ENCODE data around the gene DHRS7.

Gene DHRS7, protein sequence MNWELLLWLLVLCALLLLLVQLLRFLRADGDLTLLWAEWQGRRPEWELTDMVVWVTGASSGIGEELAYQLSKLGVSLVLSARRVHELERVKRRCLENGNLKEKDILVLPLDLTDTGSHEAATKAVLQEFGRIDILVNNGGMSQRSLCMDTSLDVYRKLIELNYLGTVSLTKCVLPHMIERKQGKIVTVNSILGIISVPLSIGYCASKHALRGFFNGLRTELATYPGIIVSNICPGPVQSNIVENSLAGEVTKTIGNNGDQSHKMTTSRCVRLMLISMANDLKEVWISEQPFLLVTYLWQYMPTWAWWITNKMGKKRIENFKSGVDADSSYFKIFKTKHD

DNA sequence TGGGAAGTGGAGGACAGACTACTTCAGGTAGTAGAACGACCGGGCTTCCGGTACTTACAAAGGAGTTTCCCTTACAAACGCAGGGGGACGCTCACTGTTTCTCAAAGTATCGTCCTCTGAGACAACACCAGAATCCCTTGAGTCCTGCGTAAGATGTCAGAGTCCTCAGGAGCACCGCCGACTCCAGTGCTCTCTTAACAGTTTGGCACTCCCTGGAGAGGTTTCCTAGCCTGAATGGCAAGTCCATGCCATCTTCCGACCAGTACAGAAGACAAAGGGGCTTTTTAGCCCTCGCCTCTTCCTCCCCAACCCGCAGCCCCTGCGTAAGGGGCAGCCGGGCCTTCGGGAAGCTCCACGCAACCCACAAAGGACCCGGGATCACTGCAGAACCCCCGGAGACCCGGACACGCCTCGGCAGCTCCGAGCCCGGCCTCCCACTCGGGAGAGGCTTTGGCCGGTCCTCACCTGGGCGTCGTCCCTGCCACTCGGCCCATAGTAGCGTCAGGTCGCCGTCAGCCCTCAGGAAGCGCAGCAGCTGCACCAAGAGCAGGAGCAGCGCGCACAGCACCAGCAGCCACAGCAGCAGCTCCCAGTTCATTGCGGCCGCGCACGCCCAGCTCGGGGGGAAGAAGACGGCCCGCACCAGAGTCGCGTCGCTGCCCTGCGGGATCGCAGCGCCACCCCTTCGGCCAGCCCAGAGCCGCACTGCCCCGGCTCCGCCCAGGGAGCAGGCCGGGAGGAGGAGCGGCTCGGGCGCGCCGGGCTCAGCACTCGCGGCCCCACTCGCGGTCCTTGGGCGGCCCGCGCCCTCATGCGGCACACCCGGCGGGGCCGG, at the start of gene DHRS7:
Gene DHRS7, minus strand, starts transcription at position 687 of the 835 bp plus-strand sequence. Its CDS starts 89 bp downstream, at position 598.
- DNase-seq, result peak; percentile 65 to 86

DNA sequence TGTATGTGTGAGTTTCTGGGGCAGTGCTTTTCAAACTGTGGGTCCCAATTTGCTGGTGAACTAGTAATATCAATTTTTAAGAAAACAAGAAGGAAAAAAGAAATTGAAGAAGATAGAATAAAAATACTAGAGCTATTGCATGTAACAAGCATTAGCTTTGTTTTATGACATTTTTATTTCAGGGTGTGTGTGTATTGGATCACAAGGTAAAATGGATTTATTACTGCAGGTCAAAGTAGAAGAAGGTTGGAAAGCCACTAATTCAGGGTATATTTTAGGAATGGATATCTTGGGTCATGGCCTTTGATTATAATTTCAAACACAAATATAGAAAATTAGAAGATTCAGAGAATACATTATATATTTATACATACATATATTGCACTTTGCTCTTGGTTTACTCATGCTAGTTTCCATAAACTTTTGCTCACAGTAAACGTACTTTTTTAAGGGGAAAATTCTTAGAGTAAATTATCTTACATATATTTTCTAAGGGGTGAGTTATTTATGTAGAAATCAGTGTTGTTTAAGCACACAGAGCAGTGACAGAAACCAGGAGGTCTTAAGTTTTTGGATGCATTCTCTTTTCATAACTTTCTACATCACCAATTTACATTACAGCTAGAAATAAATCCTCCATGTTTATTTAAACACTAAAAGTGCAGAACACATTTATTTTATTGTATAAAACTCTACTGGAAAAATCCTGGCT, 49.4 kb upstream of the DHRS7 start:
- no peak for DNase-seq

DNA sequence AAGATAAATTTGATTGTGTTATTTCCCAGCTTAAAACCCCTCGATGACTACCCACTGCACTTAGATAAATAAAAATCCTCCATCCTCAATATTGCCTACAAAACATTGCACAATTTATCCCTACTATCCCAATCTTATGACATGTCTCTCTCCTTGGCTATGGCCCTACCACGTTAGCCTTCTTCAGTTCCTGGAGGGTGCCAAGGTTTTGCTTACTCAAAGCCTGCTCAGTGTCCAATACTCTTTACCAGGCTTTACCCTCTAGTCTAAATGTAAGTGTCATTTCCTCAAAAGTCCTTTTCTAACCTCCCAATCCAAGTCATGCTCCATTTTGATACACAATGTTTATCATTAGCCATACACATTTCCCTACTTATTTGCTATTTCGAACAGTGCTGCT, 48.8 kb upstream of the DHRS7 start:
- DNase-seq, result no peak

DNA sequence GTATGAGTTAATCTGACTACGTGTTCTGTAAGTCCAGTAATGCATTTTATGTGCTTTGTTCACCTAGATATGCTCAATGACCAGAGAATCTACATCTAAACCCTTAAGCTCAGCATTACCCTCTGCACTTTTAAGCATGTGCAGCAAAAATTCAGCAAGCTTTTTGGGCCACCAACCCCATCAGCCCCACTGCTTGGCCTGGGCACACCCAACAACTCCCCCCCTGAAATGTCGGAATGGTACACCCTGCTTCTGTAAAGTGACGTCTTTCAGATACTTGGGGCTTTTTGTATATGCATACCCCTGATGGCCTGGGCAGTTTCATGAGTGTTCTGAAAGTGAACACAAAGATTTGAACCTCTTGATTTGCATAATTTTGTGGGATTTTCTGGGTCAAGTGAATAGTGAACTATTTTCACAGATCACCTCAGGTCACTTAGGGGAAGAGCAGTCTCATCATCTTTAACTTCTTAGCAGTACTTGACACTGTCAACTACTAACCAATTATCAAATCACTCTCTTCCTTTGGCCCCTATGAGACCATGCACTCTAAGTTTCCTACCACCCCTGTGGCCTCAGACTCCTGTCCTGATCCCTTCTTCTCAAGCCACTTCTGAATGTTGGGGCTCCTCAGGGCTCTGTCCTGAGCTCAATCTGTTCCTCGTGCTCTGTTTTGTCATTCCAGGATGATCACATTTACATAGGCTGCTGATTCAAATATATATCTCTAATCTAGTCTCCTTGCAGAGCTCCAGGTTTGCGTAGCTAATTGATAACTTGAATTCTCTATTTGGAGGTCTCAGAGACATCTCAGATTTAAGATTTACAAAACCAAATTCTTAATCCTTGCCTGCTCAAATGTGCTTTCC, 47.5 kb upstream of the DHRS7 start:
- DNase-seq, result no peak

DNA sequence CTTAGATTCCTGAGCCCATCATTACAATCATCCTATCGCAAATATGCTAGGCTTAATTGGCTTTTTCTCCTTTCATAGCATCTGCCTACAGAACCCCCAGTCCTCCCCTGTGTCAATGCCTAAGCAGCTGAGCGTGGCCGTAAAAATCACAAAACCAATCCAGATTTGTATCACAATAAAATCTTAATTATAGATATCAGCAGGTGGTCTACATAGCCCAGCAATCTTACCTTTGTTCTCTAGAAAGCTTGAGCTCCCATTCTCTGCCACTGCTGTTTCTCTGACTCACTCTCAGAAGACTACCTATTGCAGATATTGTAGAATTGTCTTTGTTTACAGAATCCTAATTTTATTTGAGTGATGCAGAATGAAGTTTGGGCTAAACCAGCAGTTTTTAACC, 46.0 kb upstream of the DHRS7 start:
- no peak for DNase-seq

DNA sequence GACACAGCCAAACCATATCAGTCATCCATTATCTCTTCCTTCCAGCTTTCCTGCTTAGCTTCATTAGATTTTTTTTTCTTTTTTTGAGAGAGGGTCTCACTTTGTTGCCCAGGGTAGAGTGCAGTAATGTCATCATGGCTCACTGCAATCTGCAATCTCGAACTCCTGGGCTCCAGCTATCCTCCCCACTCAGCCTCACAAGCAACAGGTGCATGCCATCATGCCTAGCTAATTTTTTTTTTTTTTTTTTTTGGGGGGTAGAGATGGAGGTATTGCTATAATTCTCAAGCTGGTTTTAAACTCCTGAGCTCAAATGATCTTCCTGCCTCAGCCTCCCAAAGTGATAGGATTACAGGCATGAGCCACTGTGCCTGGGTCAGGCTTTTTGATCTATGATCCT, 45.5 kb upstream of the DHRS7 start:
- no peak for DNase-seq

DNA sequence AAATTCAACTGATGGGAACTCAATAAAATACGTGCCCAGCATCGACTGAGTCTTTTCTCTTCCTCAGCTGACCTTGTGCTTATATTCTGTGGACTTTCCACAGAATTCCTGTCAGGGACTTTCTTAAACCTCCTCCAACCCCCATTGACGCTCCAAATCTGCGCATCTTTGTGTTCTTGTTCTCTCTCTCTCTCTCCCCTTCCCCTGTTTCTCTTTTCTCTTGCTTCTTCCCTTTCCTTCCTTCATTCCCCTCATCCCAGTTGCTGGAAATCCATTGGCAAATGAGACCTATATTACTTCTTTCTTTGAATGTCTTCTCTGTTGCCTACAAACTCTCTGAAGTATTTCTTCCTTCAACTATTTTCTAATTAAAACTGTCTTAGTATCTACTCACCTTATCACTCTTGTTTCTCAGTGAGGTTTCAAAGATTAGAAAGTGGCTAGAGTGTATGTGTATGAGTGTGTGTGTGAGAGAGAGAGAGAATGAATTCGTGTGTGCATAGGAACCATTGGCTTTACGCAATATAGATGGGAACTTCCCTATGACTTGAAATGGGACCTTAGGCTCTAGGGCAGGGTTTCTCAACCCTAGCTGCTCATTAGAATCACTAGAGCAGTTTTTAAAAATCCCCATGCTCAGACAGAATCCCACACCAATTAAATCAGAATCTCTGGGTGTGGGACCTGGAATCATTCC, 41.8 kb upstream of the DHRS7 start:
- DNase-seq, result no peak

DNA sequence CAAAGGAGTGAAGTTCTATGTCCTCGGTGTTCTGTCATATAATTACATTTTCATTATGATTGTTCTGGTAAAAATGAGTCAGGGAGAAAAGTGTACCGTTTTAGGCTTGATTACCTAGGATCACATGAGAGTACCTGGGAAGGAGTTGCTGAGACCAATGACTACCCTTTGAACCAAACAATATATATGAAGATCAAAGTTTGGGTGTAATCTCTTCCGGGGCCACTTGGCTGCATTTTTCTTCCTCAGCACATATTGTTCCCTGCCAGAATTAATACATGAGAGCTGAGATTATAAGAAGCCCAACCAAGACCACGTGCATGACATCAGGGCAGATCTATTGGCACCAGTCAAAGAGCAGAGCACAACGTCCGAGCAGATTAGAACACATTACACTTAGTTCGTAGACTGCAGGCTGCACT, 41.1 kb upstream of the DHRS7 start:
- DNase-seq, result no peak

DNA sequence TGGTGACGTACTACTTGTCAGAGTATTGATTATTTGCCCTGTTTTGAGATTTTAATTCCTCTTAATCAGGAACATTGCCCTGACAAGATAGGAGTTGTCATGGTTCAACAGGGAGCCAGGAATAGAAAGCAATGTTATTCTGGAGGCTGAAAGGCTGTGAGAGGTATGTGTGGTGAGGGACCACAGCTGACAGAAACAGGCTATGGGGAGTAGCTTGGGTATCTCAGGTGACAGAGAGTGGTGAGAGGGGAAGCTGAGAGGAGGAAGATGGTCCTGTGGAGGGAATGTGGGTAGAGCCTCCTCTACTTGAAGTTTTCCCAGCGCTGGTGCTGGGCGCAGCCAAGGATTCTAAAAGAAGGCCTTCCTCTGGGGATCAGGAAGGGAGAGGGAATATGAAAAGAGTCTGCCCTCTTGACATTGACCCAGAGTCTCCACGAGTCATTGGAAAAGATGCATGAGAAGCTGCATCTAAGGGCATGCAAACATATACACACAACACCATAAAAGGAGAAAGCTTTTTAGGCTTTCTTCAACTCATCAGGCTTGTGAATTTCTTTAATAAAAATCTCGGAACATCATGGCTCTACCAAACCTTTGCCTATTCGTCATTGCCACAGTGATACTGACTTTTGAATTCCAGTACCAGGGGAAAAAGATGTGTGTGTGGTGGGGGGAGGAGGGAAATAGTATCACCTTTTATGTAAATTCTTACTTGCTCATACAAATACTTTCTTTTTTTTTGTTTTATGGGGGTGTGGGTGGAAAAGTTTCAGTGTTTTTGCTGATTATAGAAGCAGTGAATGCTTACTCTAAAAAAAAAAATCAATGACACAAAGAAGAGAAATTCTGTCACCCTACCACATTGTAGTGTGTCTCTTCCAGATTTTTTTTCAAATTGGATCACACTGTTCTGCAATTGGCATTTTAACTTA, 39.9 kb upstream of the DHRS7 start:
- no peak for DNase-seq

DNA sequence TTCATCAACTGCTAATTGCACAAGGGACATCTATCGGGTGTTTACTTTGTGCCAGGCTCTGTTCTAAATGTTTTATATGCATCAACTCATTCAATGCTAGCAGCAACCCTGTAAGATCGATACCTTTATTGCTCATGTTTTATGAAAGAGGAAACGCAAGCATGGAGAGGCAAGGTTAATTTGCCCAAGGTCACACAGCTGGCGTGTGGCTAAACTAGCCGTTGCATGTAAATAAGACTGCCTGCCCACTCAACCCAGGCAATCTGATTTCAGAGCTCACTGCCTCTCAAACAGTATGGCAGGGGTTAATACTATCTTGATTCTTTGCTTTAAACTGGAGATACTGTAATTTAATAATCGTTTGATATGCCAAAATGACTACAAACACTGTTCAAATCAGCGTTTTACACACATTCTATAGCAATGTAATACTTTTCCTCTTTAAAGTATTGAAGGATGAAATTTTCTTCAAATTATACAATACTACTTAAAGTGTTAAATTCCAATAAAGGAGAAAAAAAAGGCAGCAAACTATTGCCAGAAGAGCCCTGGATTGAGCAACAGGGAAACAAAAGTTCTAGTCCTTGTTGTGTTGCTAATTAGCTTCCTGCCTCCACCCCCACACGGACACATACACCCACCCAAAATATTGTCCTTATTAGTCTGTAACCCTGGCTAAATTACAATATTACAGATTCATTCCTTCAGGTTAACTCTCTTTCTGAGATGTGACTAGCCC, 39.1 kb upstream of the DHRS7 start:
- peak; percentile 55 to 61 for DNase-seq

DNA sequence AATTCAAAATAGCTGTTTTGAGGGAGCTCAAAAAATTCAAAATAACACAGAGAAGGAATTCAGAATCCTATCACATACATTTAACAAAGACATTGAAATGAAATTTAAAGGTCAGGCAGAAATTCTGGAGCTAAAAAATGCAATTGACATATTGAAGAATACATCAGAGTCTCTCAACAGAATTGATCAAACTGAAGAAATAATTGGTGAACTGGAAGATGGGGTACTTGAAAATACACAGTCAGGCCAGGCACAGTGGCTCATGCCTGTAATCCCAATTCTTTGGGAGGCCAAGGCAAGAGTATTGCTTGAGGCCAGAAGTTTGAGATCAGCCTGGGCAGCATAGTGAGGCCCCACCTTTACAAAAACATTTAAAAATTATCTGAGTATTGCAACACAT, 34.1 kb upstream of the DHRS7 start:
- DNase-seq, result no peak

DNA sequence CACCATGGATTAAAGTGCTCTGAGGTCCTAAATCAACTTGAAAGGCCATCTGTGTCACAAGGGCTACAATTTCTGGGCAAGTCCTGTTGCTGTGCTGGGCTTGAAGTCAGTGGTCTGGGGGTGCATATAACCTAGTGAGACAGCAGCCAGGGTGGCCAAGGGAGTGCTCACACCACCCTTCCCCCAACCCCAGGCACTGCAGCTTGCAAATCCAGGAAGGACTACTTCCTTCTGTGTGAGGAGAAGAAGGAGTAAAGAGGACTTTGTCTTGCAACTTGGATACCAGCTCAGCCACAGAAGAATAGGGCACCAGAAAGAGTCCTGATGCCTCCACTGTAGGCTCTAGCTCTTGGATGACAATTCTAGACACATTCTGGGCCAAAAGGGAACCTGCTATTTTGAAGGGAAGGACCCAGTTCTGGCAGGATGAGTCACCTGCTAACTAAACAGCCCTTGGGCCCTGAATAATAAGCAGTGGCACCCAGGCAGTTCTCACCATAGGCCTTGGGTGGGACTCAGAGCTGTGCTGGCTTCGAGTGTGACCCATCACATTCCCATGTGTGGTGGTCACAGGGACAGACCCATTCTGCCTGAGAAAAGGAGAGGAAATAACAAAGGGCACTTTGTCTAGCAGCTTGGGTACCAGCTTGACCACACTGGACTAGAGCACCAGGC, 32.6 kb upstream of the DHRS7 start:
- DNase-seq, result no peak

DNA sequence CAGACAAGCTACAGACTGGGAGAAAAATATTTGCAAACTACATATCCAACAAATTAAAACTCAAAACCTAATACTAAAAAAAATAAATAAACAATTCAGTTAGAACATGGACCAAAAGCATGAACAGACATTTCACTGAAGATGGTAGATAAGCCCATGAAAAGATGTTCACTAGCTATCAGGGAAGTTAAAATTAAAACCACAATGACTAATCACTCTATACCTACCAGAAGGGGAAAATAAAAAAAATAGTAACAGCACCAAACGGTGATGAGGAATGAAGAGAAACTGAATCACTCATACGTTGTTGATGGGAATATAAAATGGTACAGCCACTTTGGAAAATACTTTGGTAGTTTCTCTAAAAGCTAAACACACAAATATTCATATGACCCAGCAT, 31.1 kb upstream of the DHRS7 start:
- DNase-seq, result no peak

DNA sequence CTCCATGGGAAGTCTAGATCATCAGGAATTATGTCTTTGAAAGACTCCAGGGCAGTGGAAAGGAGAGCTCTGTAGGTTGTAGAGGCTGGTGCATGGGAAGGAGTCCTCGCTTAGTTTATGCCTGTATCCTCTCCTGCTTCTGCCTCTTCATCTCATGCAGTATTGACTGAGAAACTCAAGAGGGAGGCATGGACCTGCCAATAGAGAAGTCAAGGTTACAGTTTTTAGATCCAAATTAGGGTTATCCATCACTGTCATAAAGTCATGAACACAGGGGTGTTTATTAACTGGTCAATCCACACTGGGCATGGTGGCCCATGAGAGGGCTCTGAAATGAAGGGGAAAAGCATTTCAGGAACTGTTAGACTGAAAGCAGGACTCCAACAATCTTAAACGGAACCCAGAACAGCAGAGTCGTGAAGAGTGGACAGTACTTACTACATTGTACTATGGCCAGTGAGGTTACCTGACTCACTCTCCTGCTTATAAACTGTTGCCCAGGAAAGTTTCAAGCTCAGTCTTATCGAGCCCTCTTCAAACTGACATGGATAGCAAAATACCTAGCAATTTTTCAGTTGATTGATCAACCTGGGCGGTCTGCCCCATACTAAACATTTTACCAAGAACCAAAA, 30.1 kb upstream of the DHRS7 start:
- DNase-seq, result no peak

DNA sequence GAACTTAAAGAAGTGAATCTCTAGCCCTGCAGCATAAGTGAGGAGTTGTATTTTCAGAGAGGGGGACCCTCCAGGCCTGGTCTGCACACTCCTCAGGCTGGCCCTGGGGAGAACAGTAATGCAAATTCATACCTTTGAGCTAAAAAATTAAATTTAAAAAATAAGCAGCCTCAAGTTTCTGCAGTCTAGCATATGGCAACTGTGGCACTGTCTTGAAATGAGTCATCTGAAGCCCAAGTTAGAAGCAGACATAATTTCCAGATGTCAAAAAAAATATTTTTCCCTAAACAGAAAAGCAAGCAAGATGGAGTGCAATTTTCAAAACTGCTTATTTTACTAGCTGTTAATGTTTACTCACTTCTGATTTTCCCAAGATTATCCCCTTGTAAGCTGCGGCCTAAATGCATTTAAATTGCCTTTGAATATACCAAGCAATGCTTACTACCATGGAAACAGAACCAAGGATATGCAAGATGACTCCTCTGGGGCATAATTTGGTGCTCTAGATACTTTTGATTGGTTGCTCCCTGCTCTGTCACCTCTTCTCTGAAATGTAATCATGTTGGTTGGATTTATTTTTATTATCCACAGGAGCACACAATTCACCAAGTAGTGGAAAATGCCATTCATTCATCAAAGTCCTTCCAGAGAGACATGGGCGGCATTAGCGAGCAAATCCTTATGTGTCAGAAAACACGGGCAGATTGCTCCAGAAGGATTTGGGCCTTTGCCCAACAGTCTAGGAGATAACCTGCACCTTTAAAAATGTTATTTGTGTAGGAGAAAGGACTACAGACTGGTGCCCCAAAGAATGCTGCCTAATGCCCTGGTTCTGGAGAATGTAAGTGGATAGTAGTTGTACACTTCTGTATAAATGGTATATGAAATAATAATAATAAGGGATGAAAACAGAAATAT, 25.0 kb upstream of the DHRS7 start:
- no peak for DNase-seq

DNA sequence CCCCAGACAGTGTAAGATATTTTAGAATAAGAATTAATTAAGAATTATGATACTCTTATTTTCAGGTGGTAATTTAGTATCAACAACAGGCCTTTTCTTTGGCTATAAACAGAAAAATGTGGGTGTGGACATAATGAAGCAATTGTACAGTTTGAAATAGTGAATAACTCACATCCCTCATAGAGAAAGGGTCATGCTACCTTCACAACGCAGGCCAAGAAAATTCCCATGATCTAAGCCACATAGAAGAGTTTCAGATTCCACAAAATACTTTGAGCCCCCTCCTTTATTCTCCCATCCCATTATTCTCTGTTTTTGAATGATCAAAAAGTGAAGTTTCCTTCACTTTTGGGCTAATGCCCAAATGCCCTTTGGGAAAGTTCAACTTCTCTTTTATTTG, 23.5 kb upstream of the DHRS7 start:
- DNase-seq, result no peak

DNA sequence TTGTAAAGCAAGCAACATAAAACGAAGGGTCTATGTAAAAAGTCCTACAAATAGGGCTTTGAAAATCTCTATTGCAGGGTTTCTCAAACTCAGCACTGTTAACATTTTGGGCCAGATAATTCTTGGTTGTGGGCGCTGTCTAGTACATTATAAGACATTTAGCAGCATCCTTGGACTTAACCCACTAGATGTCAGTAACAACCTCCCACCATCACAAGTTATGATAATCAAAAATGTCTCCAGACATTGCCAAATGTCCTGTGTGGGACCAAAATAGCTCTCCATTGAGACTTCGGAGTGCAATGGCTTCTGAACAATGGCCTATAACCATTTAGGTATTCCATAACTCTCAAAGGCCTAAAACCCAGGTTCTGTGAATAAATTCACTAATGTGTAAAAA, 22.9 kb upstream of the DHRS7 start:
- DNase-seq, result peak in 1 of 2 experiments; percentile 18

Data from SHP77 (cell line).